Fibroblast of lung (primary cell): ENCODE data around the gene UVRAG.

ENCODE experiments used
- CTCF ChIP-seq, 2 donors: IDR thresholded peaks in 1 of 2; conservative IDR thresholded peaks in 1 of 2; 1 replicate in 1 of 2; 2 replicates in 1 of 2; pipeline ENCODE4 v1.5.1; 2011 to 2012; ENCODE audit warnings: low read length in 2 of 2, control low read depth in 1 of 2, inconsistent platforms in 1 of 2, low read depth in 1 of 2, mild to moderate bottlenecking in 1 of 2
- EZH2 ChIP-seq: IDR thresholded peaks from 2 replicates; pipeline ENCODE4 v1.5.1; 2012; ENCODE audit warnings: low read length, control low read depth, mild to moderate bottlenecking; ENCODE audit errors: missing control alignments

- TF ChIP-seq CTCF (conservative IDR thresholded peaks at IDR 0.05 in 1 of 2, IDR thresholded peaks at IDR 0.05 in 1 of 2; ENCODE audit: low read depth in 1 of 2, low read length in 2 of 2) (no peak), EZH2 (no peak)
These were observed 43.6 kb downstream of the UVRAG start for GRCh38 chr11:75858613-75859012.
